Fibroblast of pulmonary artery (primary cell): ENCODE measurements around the gene CTNNA3.
"Not testable (repeated sequence)": the region's sequence is repeated elsewhere in the genome, so short reads cannot be mapped to it uniquely, and the experiment has no call there.

ENCODE experiments used
- DNase-seq: peaks from one replicate; pipeline ENCODE4 v3.0.0-alpha.2; 2010; ENCODE audit warnings: low read depth
- H3K4me3 ChIP-seq: replicated peaks from 2 replicates; pipeline ENCODE4 v1.5.1; 2011; ENCODE audit warnings: low read depth, mild to moderate bottlenecking, control low read depth, low read length, moderate library complexity
- TF ChIP-seq, protein P1 (sequence below): IDR thresholded peaks from 2 replicates; pipeline ENCODE4 v1.5.1; 2011; ENCODE audit warnings: mild to moderate bottlenecking, control low read depth, low read length, inconsistent platforms; ENCODE audit errors: missing control alignments

Gene CTNNA3

DNA sequence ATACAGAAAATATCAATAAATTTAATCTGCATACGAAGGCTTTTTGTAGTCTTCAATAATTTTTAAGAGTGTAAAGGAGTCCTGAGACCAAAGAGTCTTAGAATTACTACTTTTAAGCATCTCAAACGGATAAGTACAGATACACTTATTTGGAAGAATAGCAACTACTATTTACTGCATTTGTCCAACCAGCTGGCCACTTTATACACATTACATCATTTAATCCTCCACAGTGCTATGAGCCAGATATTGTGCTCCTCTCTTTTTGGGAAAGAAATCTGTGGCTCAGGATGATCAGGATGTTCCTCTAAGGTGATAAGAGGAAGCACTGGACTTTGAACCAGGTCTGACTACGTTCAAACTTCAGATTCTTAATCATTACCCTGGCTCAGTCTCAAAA is 1358.8 kb downstream of the CTNNA3 start:
- H3K4me3 ChIP-seq, result no peak overlapping the region
- TF ChIP-seq, protein P1, sequence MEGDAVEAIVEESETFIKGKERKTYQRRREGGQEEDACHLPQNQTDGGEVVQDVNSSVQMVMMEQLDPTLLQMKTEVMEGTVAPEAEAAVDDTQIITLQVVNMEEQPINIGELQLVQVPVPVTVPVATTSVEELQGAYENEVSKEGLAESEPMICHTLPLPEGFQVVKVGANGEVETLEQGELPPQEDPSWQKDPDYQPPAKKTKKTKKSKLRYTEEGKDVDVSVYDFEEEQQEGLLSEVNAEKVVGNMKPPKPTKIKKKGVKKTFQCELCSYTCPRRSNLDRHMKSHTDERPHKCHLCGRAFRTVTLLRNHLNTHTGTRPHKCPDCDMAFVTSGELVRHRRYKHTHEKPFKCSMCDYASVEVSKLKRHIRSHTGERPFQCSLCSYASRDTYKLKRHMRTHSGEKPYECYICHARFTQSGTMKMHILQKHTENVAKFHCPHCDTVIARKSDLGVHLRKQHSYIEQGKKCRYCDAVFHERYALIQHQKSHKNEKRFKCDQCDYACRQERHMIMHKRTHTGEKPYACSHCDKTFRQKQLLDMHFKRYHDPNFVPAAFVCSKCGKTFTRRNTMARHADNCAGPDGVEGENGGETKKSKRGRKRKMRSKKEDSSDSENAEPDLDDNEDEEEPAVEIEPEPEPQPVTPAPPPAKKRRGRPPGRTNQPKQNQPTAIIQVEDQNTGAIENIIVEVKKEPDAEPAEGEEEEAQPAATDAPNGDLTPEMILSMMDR, result no peak
- no peak for DNase-seq

DNA sequence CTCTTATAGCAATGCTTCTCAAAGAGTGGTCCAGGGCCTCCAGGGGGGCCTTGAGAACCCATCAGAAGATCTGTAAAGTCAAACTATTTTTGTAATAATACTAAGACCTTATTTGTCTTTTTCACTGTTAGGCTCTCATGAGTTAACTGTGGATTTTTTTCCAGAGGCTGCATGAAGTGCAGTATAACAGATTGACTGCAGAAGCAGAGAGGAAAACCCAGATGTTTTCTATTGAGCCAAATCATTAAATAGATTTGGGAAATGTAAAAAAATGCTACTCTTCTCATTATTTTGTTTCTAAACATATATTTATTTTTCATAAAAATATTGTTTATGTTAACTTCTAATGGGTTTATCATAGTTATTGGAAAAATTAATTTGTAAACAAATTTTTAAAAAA is 1359.2 kb downstream of the CTNNA3 start:
- TF ChIP-seq, protein P1, result no peak

DNA sequence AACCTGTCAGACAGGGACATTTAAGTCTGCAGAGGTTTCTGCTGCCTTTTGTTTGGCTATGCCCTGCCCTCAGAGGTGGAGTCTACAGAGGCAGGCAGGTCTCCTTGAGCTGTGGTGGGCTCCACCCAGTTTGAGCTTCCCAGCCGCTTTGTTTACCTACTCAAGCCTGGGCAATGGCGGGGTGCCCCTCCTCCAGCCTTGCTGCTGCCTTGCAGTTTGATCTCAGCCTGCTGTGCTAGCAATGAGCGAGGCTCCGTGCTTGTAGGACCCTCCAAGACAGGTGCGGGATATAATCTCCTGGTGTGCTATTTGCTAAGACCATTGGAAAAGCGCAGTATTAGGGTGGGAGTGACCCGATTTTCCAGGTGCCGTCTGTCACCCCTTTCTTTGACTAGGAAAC is 1360.2 kb downstream of the CTNNA3 start:
- DNase-seq, H3K4me3 ChIP-seq: not testable (repeated sequence)

More for the DNA sequence above, 1359.2 kb downstream of the CTNNA3 start:
- no peak overlapping the region for H3K4me3 ChIP-seq
- DNase-seq, result no peak

GRCh38 chr10:66329147-66329546 is 1366.8 kb downstream of the CTNNA3 start:
- H3K4me3 ChIP-seq, result no peak overlapping the region
- no peak for DNase-seq
- TF ChIP-seq, protein P1, result no peak

DNA sequence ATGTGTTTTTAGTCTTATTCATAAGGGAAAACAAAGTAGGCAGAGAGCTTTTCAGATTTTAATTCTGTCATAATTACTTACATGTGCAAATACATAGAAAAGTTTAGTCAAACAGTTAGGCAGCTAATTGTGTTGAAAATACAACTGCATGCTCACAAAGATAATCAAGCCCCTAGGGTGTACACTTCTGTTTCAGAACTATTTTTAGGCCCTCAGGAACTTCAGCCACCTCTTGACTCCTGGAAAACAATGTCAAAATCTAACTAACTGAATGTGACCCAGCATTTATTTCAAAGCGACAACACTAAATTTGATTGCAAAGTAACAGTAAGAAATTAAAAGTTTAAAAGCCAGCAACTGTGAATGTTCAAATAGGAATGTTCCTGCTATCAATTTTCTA is 1369.1 kb downstream of the CTNNA3 start:
- H3K4me3 ChIP-seq, result no peak overlapping the region
- DNase-seq, result no peak
- TF ChIP-seq, protein P1, result no peak

DNA sequence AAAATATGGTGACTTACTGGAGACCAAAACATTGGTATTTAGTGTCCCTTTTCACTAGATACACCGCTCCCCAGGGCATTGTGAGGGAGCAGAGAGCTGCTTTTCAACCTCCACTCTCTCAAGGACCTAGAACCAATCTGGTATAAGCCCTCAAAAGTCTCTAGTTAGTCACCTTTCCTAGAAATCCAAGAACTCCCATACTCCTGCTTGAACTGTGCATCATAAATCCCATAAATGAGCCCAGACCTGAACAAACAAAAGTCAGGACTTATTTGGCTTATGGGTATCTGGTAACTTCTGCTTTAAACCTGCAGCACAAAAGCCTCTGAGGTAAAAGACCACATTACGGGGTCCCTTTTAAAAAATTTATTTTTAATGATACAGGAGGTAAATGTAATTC is 1373.2 kb downstream of the CTNNA3 start:
- no peak overlapping the region for H3K4me3 ChIP-seq
- TF ChIP-seq, protein P1, result no peak
- no peak for DNase-seq

DNA sequence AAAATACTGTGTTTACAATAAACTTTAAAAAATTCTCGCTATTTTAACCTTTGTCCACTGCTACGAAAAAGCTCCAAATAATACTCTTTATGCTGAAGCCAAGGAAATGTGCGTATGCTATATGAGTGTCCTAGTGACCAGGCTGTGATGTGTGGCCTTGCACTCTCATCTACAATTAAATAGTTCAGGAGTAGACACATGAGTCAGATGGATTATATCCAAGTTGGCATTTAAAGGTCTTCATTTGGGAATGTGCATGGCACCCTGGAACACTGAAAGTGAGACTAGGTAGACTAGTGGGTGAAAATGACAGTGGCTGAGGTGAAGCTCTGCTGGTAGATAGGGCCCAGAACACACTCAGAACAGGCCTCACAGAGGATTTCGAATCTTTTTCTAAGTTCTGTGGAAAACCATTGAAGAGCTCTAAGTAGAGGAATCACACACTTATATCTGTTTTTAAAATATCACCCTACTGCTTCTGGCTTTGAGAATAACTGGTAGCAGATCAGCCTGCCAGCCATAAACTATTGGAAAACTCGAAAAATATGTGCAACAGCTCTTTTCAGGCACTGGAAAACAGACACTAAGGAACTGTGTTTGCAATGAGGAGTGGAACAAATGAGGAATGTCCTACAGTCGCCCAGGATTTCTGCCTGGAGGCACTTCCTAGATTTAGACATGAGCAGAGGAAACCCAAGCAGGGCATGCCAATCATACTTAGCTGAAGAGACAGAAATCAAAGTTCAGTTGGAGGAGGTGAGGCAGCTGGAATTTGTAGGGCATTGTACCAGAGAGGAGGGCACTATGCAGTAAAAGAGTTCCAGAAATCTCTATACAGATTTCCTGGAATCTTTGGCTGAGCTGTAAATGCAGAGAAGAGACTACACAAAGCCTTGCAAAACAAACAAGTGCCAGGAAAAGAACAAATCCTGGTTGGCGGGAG is 1374.0 kb downstream of the CTNNA3 start:
- no peak for DNase-seq
- TF ChIP-seq, protein P1, result no peak
- H3K4me3 ChIP-seq, result no peak overlapping the region
